Left forelimb (tissue), 1 donor: Measurements from ENCODE around the gene FHL1.
"Not testable (repeated sequence)": the region's sequence is repeated elsewhere in the genome, so short reads cannot be mapped to it uniquely, and the experiment has no call there.

Experiments
- DNase-seq: peaks from one replicate; pipeline ENCODE4 v3.0.0-alpha.2; 2018; ENCODE audit warnings: low spot score

Gene FHL1

DNA sequence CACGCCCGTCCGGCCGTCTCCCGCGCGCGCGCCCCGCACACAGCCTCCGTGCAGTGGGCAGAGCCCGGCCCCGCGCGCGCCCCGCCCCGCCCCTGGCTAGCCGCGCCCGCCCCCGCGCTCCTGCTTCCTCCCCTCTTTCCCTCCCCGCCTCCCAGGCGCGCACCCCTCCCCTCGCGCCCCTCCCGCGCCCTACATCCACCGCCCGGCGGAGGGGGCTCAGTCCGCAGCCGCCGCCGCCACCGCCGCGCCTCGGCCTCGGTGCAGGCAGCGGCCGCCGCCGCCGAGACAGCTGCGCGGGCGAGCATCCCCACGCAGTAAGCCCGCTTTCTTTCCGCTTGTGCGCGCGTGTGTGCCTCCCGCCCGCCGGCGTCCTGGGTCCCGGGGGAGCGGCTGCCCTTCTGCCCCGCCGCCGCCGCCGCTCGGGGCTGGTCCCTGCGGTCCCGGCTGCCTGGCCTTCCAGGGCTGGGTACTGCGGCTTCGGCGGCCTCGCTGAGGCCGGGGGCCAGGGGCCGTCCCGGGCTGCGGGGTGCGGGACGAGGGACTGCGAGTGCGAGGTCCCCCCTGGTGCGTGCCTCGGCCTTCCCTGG lies at the start of gene FHL1:
Gene FHL1, plus strand, starts transcription at position 219 of the 587 bp plus-strand sequence.
- peak; percentile 80 for DNase-seq

GRCh38 chrX:136097871-136098805 lies 49.2 kb upstream of the FHL1 start:
- no peak for DNase-seq

DNA sequence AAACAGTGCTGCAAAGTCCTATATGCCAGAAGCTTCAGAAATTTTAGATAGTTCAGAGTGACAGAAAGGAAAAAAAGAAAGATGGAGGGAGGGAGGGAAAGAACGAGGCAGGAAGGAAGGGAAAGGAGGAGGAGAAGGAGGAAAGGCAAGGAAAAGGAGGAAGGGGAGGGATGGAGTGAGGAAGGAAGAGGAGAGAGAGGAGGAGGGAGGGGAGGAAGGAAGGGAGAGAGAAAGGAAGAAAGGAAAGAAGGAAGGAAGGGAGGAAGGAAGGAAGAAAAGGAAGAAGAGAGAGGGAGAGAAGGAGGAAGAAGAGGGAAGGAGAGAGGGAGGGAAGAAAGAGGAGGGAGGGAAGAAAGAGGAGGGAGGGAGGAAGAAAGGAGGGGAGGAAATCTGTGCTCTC lies 42.4 kb upstream of the FHL1 start:
- no peak for DNase-seq

- no peak for DNase-seq
Measured at GRCh38 chrX:136106920-136107528, 40.3 kb upstream of the FHL1 start.

GRCh38 chrX:136108905-136109304 lies 38.4 kb upstream of the FHL1 start:
- DNase-seq: not testable (repeated sequence)

DNA sequence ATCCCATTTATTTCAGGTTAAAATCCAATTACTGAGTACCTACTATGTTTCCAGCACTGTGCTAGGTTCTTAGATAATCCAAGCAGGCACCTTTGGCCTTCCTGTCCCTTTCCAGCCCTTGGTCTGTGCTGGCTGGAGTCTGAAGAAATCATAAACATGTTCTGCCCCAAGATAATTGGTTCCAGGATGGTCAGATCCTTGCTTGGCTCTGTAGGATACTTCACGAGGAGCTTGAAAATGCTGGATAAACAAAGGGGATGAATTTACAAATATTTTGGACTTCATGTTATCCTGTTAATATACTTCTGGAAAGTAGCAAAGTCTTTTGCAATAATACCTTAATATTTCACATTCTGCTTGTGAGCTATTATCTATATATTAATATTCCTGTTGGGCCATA lies 35.0 kb upstream of the FHL1 start:
- no peak for DNase-seq

DNA sequence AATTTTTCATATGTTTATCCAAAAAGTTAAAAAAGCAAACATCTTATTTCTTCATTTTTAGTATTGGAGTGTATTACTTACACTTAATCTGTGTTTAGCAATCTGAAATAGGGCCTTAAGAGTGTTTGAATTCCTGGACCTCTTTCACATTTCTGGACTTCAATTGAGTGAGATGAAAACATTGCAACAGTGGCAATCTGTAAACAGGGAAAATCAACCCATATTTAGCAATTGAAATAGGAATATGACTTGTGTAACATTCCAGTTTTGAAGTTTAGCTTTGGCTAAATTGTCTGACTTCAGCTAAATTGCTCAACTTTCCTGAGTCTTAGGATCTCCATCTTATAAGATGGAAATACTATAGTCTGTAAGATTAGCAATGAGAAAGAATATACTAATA lies 34.6 kb upstream of the FHL1 start:
- no peak for DNase-seq

DNA sequence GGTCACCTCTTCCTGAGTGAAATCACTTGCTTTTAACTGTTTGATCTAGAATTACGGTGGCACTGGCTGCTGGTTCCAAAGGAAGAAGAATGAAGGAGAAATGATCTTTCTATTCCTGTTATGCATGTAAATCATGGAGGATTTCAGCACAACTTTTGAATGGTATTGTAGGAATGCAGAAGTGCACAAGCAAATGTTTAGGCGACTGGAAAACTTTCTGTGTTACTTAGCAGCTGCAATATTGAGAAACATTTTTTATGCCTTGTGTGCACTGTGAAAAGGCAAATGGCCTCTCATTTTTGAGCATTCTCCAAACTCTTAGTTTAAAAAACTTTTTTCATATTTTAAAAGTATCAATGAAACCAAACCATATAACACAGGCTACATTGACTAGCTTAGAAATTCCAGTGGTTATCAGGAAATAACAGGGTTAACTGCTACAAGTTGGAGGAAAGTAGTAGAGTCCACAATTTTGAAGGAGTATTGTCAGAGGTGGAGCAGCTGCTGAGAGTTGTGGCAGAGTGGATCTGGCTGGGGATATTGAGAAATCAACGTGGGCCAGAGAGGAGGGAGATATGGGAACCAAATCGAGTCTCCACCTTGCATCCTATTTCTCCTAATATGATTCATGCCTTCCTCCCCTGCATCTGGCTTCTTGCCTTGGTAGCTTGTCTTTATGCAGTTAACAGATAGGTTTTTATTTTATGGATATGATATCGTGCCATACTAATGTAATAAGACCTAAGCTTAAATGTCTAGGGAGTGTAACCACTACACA lies 32.0 kb upstream of the FHL1 start:
- no peak for DNase-seq

GRCh38 chrX:136115904-136116297 lies 31.4 kb upstream of the FHL1 start:
- DNase-seq: no peak

- no peak for DNase-seq
Measured at GRCh38 chrX:136121788-136122187, 25.5 kb upstream of the FHL1 start.

DNA sequence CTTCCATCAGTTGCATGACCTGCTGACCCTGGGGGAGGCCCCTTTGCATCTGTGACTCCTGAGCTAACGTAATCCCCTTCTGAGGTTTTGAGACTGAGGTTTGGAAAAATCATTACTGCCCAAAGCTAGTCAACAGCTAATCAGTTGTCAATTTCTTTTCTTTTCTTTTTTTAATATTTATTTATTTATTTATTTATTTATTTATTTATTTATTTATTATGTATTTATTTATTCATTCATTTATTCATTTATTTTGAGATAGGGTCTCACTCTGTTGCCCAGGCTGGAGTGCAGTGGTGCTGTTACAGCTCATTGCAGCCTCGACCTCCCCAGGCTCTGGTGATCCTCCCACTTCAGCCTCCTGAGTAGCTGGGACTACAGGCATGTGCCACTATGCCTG lies 25.1 kb upstream of the FHL1 start:
- DNase-seq: no peak

GRCh38 chrX:136125106-136125505 lies 22.2 kb upstream of the FHL1 start:
- DNase-seq: no peak

GRCh38 chrX:136126371-136126770 lies 21.0 kb upstream of the FHL1 start:
- no peak for DNase-seq

- no peak for DNase-seq
Measured at GRCh38 chrX:136126872-136127406, 20.4 kb upstream of the FHL1 start.

GRCh38 chrX:136128743-136129142 lies 18.6 kb upstream of the FHL1 start:
- no peak for DNase-seq

DNA sequence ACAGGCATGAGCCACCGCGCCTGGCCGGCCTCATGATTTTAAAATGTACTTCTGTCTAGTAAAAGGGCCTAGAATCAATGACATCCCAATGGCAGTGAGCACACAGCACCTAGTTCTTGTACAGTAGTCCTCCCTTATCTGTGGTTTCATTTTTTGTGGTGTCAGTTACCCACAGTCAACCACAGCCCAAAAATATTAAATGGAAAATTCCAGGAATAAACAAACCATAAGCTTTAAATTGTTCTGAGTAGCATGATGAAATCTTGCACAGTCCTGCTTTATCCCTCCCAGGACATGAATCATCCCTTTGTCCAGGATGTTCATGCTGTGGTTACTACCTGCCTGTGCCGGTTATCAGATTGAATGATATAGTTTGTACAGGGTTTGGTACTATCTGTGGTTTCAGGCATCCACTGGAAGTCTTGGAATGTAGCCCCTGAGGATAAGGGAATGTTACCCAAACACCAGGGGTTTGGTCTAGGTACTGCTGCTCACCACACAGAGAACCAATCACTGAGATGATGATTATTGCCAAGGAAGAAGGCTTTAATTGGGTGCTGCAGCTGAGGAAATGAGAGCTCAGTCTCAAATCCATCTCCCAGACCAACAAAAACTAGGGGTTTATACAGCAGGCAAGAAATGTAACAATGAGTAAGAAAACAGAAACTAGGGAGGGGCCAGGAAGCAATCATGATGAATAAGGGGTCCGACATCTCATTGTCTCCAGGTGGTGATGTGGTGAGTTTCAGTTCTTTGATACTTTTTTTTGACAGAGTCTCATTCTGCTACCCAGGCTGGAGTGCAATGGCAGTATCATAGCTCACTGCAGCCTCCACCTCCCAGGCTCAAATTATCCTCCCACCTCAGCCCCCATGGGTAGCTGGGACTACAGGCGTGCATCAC lies 16.2 kb upstream of the FHL1 start:
- DNase-seq: no peak

GRCh38 chrX:136138939-136139338 lies 8.4 kb upstream of the FHL1 start:
- DNase-seq: no peak

GRCh38 chrX:136141569-136141968 lies 5.8 kb upstream of the FHL1 start:
- DNase-seq: no peak

DNA sequence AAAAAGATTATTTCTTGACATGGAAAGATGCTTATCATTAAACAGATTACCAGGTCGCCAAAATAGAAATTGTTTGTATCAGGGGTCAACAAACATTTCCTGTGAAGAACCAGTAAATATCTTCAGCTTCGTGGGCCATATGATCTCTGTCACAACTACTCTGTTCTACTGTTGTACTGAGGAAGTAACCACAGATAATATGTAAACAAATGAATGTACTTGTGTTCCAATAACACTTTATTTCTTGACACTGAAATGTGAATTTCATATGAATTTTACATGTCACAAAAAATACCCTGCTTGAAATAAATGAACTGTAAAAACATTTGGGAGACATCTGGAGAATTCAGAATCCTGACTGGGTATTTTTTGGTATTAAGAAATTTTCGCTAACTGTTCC lies 4.7 kb upstream of the FHL1 start:
- DNase-seq: no peak

GRCh38 chrX:136143711-136144110 lies 3.6 kb upstream of the FHL1 start:
- no peak for DNase-seq
